ENCODE results near the gene SLC25A23.
"Not testable (repeated sequence)": the region's sequence is repeated elsewhere in the genome, so short reads cannot be mapped to it uniquely, and the experiment has no call there.

SLC25A23 gene

GRCh38 chr19:6429419-6430221 lies 30.0 kb downstream of the SLC25A23 start:
- Histone ChIP-seq H3K36me3 (ENCODE audit: control insufficient read depth, insufficient read depth, low read length, severe bottlenecking) (no peaks in the 10 kb centered on the region), H3K9ac (ENCODE audit: low read length) (no peak overlapping the region), H3K9me3 (ENCODE audit: control insufficient read depth, low read length) (no peaks in the 10 kb centered on the region), H3K27me3 (replicated peaks; ENCODE audit: control insufficient read depth, insufficient read depth, low read length) (peaks cover 3% of the 10 kb centered on the region), H3K4me3 (ENCODE audit: low read length) (no peak overlapping the region), H3K4me1 (ENCODE audit: control insufficient read depth, insufficient read depth, low read length) (peaks cover 3% of the 10 kb centered on the region)
- no peak for DNase-seq (ENCODE audit: low read depth)

DNA sequence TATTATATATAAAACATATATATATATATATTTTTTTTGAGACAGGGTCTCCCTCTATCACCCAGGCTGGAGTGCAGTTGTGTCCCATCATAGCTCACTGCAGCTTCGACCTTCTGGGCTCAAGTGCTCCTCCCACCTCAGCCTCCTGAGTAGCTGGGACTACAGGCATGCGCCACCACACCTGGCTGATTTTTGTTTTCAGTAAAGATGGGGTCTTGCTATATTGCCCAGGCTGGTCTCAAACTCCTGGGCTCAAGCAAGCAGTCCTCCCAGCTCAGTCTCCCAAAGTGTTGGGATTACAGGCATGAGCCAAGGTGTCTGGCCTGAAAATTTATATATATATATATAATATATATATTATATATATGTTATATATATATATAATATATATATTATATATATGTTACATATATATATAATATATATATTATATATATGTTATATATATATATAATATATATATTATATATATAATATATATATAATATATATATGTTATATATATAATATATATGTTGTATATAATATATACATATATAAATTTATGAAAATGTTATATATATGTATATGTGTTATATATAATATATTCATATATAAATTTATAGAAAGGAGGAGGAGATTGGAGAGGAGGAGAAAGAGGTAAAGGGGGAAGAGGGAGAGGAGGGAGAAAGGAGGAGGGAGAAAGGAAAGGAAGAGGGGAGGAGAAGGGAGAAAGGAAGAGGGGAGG lies 30.7 kb downstream of the SLC25A23 start:
- not testable (repeated sequence) for H3K4me3 ChIP-seq (ENCODE audit: low read length); H3K9me3 ChIP-seq (ENCODE audit: control insufficient read depth, low read length); H3K27me3 ChIP-seq (replicated peaks; ENCODE audit: control insufficient read depth, insufficient read depth, low read length); H3K4me1 ChIP-seq (ENCODE audit: control insufficient read depth, insufficient read depth, low read length); DNase-seq (ENCODE audit: low read depth); H3K9ac ChIP-seq (ENCODE audit: low read length); H3K36me3 ChIP-seq (ENCODE audit: control insufficient read depth, insufficient read depth, low read length, severe bottlenecking)

- no peaks in the 10 kb centered on the region for H3K9me3 ChIP-seq (ENCODE audit: control insufficient read depth, low read length)
- no peak overlapping the region for H3K4me3 ChIP-seq (ENCODE audit: low read length)
- H3K27me3 ChIP-seq (replicated peaks; ENCODE audit: control insufficient read depth, insufficient read depth, low read length) = peaks cover 3% of the 10 kb centered on the region
- no peaks in the 10 kb centered on the region for H3K36me3 ChIP-seq (ENCODE audit: control insufficient read depth, insufficient read depth, low read length, severe bottlenecking)
- no peak overlapping the region for H3K9ac ChIP-seq (ENCODE audit: low read length)
- H3K4me1 ChIP-seq (ENCODE audit: control insufficient read depth, insufficient read depth, low read length) = peaks cover 15% of the 10 kb centered on the region
- DNase-seq (ENCODE audit: low read depth) = no peak
Measured at GRCh38 chr19:6427131-6427530, 32.5 kb downstream of the SLC25A23 start.

GRCh38 chr19:6425732-6426620 lies 33.6 kb downstream of the SLC25A23 start:
- DNase-seq (ENCODE audit: low read depth) = no peak
- Histone ChIP-seq H3K4me1 (ENCODE audit: control insufficient read depth, insufficient read depth, low read length) (peaks cover 16% of the 10 kb centered on the region), H3K9me3 (ENCODE audit: control insufficient read depth, low read length) (no peaks in the 10 kb centered on the region), H3K9ac (ENCODE audit: low read length) (no peak overlapping the region), H3K4me3 (ENCODE audit: low read length) (peak overlapping the region; percentile 27), H3K36me3 (ENCODE audit: control insufficient read depth, insufficient read depth, low read length, severe bottlenecking) (peaks cover 8% of the 10 kb centered on the region), H3K27me3 (replicated peaks; ENCODE audit: control insufficient read depth, insufficient read depth, low read length) (peaks cover 3% of the 10 kb centered on the region)

- H3K9ac ChIP-seq (ENCODE audit: low read length) = no peak overlapping the region
Measured at GRCh38 chr19:6424939-6425731, 34.5 kb downstream of the SLC25A23 start.

DNA sequence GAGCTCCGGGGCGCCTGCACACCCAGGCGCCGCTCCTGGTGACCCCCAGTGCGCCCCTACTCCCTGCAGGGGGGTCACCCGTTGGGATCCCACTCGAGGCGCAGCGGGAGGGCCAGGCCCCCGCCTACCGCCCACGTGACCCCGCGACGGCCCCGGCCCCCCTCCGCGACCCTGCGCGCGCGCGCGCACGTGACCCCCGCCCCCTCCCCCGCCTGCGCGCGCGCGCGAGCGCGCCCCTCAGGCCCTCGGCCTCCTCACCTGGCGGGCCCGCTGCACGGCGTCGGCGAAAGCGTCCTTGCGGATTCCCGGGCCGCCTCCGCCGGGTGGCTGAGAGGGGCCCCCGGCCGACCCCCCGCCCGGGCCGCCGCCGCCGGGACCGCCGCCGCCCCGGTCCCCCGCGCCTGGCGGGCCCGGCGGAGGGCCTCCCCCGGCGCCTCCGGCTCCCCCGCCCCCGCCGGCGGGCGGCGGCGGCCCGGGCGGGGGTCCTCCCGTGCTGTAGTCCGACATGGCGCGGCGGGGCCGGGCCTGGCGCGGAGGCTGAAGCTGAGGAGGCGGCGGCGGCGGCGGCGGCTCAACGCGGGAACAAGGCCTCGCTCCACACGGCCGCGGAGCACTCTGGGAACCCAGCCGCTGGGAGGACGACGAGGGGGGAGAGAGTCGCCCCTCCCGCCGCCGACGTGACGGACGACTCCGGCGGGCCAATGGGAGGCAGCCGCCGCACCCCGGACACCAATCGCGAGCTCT lies 35.2 kb downstream of the SLC25A23 start, which contains the start of gene KHSRP:
KHSRP (minus strand) TSS at position 617 of the 744 bp plus-strand sequence; CDS start at position 507, 110 bp downstream.
- peak; percentile 48 for DNase-seq (ENCODE audit: low read depth)
- peak within 1 kb of the TSS; percentile 94 for H3K4me3 ChIP-seq (ENCODE audit: low read length)

More at GRCh38 chr19:6424939-6425731, 34.5 kb downstream of the SLC25A23 start:
- Histone ChIP-seq H3K36me3 (ENCODE audit: control insufficient read depth, insufficient read depth, low read length, severe bottlenecking) (peaks cover 16% of the 10 kb centered on the region), H3K27me3 (replicated peaks; ENCODE audit: control insufficient read depth, insufficient read depth, low read length) (peaks cover 3% of the 10 kb centered on the region), H3K9me3 (ENCODE audit: control insufficient read depth, low read length) (no peaks in the 10 kb centered on the region), H3K4me1 (ENCODE audit: control insufficient read depth, insufficient read depth, low read length) (peaks cover 19% of the 10 kb centered on the region), H3K4me3 (ENCODE audit: low read length) (peak overlapping the region; percentile 27)
- DNase-seq (ENCODE audit: low read depth) = peak; percentile 100

GRCh38 chr19:6423499-6424194 lies 35.9 kb downstream of the SLC25A23 start:
- Histone ChIP-seq H3K9ac (ENCODE audit: low read length) (peak overlapping the region; percentile 92), H3K4me3 (ENCODE audit: low read length) (peak overlapping the region; percentile 94), H3K9me3 (ENCODE audit: control insufficient read depth, low read length) (no peaks in the 10 kb centered on the region), H3K36me3 (ENCODE audit: control insufficient read depth, insufficient read depth, low read length, severe bottlenecking) (peaks cover 31% of the 10 kb centered on the region), H3K4me1 (ENCODE audit: control insufficient read depth, insufficient read depth, low read length) (peaks cover 19% of the 10 kb centered on the region), H3K27me3 (replicated peaks; ENCODE audit: control insufficient read depth, insufficient read depth, low read length) (no peaks in the 10 kb centered on the region)
- peak; percentile 75 for DNase-seq (ENCODE audit: low read depth)

More for the DNA sequence above, 35.2 kb downstream of the SLC25A23 start, which contains the start of gene KHSRP:
- Histone ChIP-seq H3K9ac (ENCODE audit: low read length) (peak within 1 kb of the TSS; percentile 92), H3K27me3 (replicated peaks; ENCODE audit: control insufficient read depth, insufficient read depth, low read length) (no peaks in the 10 kb centered on the region), H3K36me3 (ENCODE audit: control insufficient read depth, insufficient read depth, low read length, severe bottlenecking) (peaks cover 24% of the 10 kb centered on the region), H3K9me3 (ENCODE audit: control insufficient read depth, low read length) (no peaks in the 10 kb centered on the region), H3K4me1 (ENCODE audit: control insufficient read depth, insufficient read depth, low read length) (peaks cover 19% of the 10 kb centered on the region)

DNA sequence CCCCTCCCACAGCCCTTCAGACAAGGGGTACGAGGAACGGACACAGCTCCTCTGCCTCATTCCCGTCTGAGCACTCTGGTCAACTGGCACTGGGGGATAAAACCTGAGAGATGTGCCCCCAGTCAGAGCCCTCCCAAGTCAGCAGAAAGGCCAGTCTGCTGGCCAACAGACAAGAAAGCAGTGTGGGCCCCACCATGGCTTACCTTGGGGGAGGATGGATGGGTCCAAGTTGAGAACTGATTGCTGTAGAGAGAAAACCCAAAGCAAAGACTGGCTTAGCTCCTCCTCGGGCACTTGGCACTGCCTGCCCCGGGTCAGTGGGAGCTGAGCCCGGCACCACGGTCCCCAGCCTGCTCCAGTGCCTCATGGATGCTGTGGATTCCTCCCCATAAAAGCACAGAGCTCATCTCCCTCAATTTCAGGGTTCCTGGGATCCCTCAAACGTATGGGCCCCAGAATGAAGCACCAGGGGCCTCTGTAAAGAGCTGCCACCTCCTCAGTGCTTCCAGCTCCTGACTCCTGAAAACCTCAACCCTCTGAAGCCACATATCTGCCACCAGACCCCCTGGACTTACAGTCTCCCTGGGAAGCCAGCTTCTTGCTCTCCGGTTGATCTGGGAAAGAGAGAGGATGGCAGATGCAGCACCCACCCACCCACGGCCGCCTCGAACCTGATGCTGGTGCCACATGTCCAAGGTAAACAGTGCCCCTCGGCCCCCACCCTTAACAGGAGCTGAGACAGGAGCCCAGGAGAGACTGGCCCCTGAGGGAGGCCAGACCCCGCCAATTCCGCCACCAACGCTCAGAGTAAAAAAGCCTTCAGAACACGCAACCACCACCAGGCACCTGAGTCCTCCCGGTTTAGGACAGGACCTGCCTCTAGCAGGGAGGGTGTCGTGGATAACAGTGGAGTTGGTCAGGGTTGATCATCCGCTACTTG lies 38.2 kb downstream of the SLC25A23 start:
- Histone ChIP-seq H3K4me3 (ENCODE audit: low read length) (no peak overlapping the region), H3K9me3 (ENCODE audit: control insufficient read depth, low read length) (no peaks in the 10 kb centered on the region), H3K36me3 (ENCODE audit: control insufficient read depth, insufficient read depth, low read length, severe bottlenecking) (peaks cover 53% of the 10 kb centered on the region), H3K9ac (ENCODE audit: low read length) (peak overlapping the region; percentile 28), H3K4me1 (ENCODE audit: control insufficient read depth, insufficient read depth, low read length) (peaks cover 19% of the 10 kb centered on the region), H3K27me3 (replicated peaks; ENCODE audit: control insufficient read depth, insufficient read depth, low read length) (no peaks in the 10 kb centered on the region)
- DNase-seq (ENCODE audit: low read depth) = no peak

- no peaks in the 10 kb centered on the region for H3K27me3 ChIP-seq (replicated peaks; ENCODE audit: control insufficient read depth, insufficient read depth, low read length)
- DNase-seq (ENCODE audit: low read depth) = no peak
- no peak overlapping the region for H3K9ac ChIP-seq (ENCODE audit: low read length)
- peaks cover 75% of the 10 kb centered on the region for H3K36me3 ChIP-seq (ENCODE audit: control insufficient read depth, insufficient read depth, low read length, severe bottlenecking)
- no peaks in the 10 kb centered on the region for H3K9me3 ChIP-seq (ENCODE audit: control insufficient read depth, low read length)
- peaks cover 16% of the 10 kb centered on the region for H3K4me1 ChIP-seq (ENCODE audit: control insufficient read depth, insufficient read depth, low read length)
- no peak overlapping the region for H3K4me3 ChIP-seq (ENCODE audit: low read length)
Measured at GRCh38 chr19:6418562-6418932, 41.0 kb downstream of the SLC25A23 start.
